Measurements from ENCODE around the gene MACC1. TPM values are rescaled to one million over a fixed set of nuclear protein-coding genes. Genes with fewer than 3 reads are reported as not detected.

Gene MACC1
- total RNA-seq, 1 donor from 2014 or later = not detected

GRCh38 chr7:20249376-20249775 is 32.2 kb upstream of the MACC1 start:
- Histone ChIP-seq H3K4me1 (no peaks in the 10 kb centered on the region), H3K27ac (no peak overlapping the region), H3K27me3 (no peaks in the 10 kb centered on the region), H3K36me3 (no peaks in the 10 kb centered on the region), H3K9me3 (no peaks in the 10 kb centered on the region), H3K4me3 (no peak overlapping the region)
- intact Hi-C loops (cut with DNase I) = no loop called here
- no peak for TF ChIP-seq CTCF (IDR thresholded peaks at IDR 0.05)
- no peak for DNase-seq (ENCODE audit: low spot score in 2 of 2)

GRCh38 chr7:20246236-20246635 is 29.1 kb upstream of the MACC1 start:
- no peak for TF ChIP-seq CTCF (IDR thresholded peaks at IDR 0.05)
- Histone ChIP-seq H3K4me1 (no peaks in the 10 kb centered on the region), H3K36me3 (no peaks in the 10 kb centered on the region), H3K27me3 (no peaks in the 10 kb centered on the region), H3K27ac (no peak overlapping the region), H3K4me3 (no peak overlapping the region), H3K9me3 (no peaks in the 10 kb centered on the region)
- intact Hi-C loops (cut with DNase I) = no loop called here
- no peak for DNase-seq (ENCODE audit: low spot score in 2 of 2)

GRCh38 chr7:20244334-20245120 is 27.3 kb upstream of the MACC1 start:
- H3K27ac ChIP-seq = no peak overlapping the region
- H3K36me3 ChIP-seq = no peaks in the 10 kb centered on the region
- TF ChIP-seq CTCF (IDR thresholded peaks at IDR 0.05) = no peak
- H3K4me1 ChIP-seq = no peaks in the 10 kb centered on the region
- H3K27me3 ChIP-seq = no peaks in the 10 kb centered on the region
- DNase-seq (ENCODE audit: low spot score in 2 of 2) = no peak
- no peak overlapping the region for H3K4me3 ChIP-seq
- H3K9me3 ChIP-seq = no peaks in the 10 kb centered on the region
- intact Hi-C loops (cut with DNase I) = no loop called here

- Histone ChIP-seq H3K9me3 (no peaks in the 10 kb centered on the region), H3K27me3 (no peaks in the 10 kb centered on the region), H3K36me3 (no peaks in the 10 kb centered on the region), H3K27ac (no peak overlapping the region), H3K4me3 (no peak overlapping the region), H3K4me1 (no peaks in the 10 kb centered on the region)
- TF ChIP-seq CTCF (IDR thresholded peaks at IDR 0.05) = no peak
- DNase-seq (ENCODE audit: low spot score in 2 of 2) = no peak
- intact Hi-C loops (cut with DNase I) = no loop called here
These were observed 24.7 kb upstream of the MACC1 start for GRCh38 chr7:20241911-20242261.

- DNase-seq (ENCODE audit: low spot score in 2 of 2) = no peak
- Histone ChIP-seq H3K9me3 (no peaks in the 10 kb centered on the region), H3K27me3 (no peaks in the 10 kb centered on the region), H3K4me3 (no peak overlapping the region), H3K4me1 (no peaks in the 10 kb centered on the region), H3K36me3 (no peaks in the 10 kb centered on the region), H3K27ac (no peak overlapping the region)
- intact Hi-C loops (cut with DNase I) = no loop called here
- no peak for TF ChIP-seq CTCF (IDR thresholded peaks at IDR 0.05)
These were observed 24.2 kb upstream of the MACC1 start for GRCh38 chr7:20241194-20241910.
